ENCODE results near the gene ZNF24. TPM values are rescaled to one million over a fixed set of nuclear protein-coding genes. Genes with fewer than 3 reads are reported as not detected.
A peak's percentile ranks its signal among the peaks of the same experiment; 100 is the strongest.

ZNF24 gene
- total RNA-seq, 4 donors from 2014 or later, result 39.5 to 67.1 (median 43.4) TPM

GRCh38 chr18:35290094-35290735 lies 54.0 kb downstream of the ZNF24 start, which contains the start of gene ZSCAN30:
Gene ZSCAN30 (minus strand): TSS chr18:35290229. CDS start chr18:35264352, 25,877 bp downstream.
- H3K36me3 ChIP-seq, result peaks cover 0 to 25% of the 10 kb centered on the region in 2 donors
- ATAC-seq, result peak; percentile 99
- TF ChIP-seq EP300 (IDR thresholded peaks at IDR 0.05) (no peak), POLR2A (IDR thresholded peaks at IDR 0.05) (peak; percentile 58 to 61), POLR2AphosphoS5 (IDR thresholded peaks at IDR 0.05) (peak; percentile 77), CTCF (IDR thresholded peaks at IDR 0.05) (no peak)
- no peaks in the 10 kb centered on the region for H3K9me3 ChIP-seq
- no peaks in the 10 kb centered on the region for H3K27me3 ChIP-seq
- peaks cover 7 to 53% (median 16%) of the 10 kb centered on the region in 3 donors for H3K4me1 ChIP-seq
- WGBS, 2 donors (ENCODE audit: low coverage in 1 of 2), result 0% methylated on average over 7 to 9 of the region's 41 CpGs
- H3K4me3 ChIP-seq, result peak within 1 kb of the TSS; percentile 61 to 79
- peak within 1 kb of the TSS; percentile 62 to 93 (median 87) for H3K27ac ChIP-seq

GRCh38 chr18:35289727-35290093 lies 54.5 kb downstream of the ZNF24 start:
- TF ChIP-seq POLR2AphosphoS5 (IDR thresholded peaks at IDR 0.05) (no peak), CTCF (IDR thresholded peaks at IDR 0.05) (no peak), POLR2A (IDR thresholded peaks at IDR 0.05) (no peak), EP300 (IDR thresholded peaks at IDR 0.05) (no peak)
- peak overlapping the region; percentile 62 to 93 (median 87) for H3K27ac ChIP-seq

GRCh38 chr18:35289293-35289692 lies 54.9 kb downstream of the ZNF24 start:
- Histone ChIP-seq H3K4me3 (peak overlapping the region; percentile 61 to 79), H3K27ac (peak overlapping the region; percentile 62 to 93 (median 87)), H3K27me3 (no peaks in the 10 kb centered on the region), H3K9me3 (no peaks in the 10 kb centered on the region), H3K36me3 (peaks cover 0 to 26% of the 10 kb centered on the region in 2 donors), H3K4me1 (peaks cover 7 to 53% (median 16%) of the 10 kb centered on the region in 3 donors)
- no peak for ATAC-seq
- TF ChIP-seq POLR2A (IDR thresholded peaks at IDR 0.05), result no peak
- no peak for TF ChIP-seq POLR2AphosphoS5 (IDR thresholded peaks at IDR 0.05)
- TF ChIP-seq EP300 (IDR thresholded peaks at IDR 0.05), result no peak
- TF ChIP-seq CTCF (IDR thresholded peaks at IDR 0.05), result no peak
- WGBS, 2 donors (ENCODE audit: low coverage in 1 of 2), result 7 to 8% methylated on average over 6 of the region's 6 CpGs

More at GRCh38 chr18:35289727-35290093, 54.5 kb downstream of the ZNF24 start:
- Histone ChIP-seq H3K9me3 (no peaks in the 10 kb centered on the region), H3K36me3 (peaks cover 0 to 24% of the 10 kb centered on the region in 2 donors), H3K4me3 (peak overlapping the region; percentile 61 to 79), H3K27me3 (no peaks in the 10 kb centered on the region), H3K4me1 (peaks cover 7 to 53% (median 16%) of the 10 kb centered on the region in 3 donors)
- peak; percentile 29 for ATAC-seq
- WGBS, 2 donors (ENCODE audit: low coverage in 1 of 2), result 0 to 1% methylated on average over 4 to 8 of the region's 8 CpGs

GRCh38 chr18:35284841-35285240 lies 59.4 kb downstream of the ZNF24 start:
- no peak overlapping the region for H3K4me3 ChIP-seq
- peaks cover 0 to 23% of the 10 kb centered on the region in 2 donors for H3K36me3 ChIP-seq
- no peaks in the 10 kb centered on the region for H3K27me3 ChIP-seq
- TF ChIP-seq POLR2AphosphoS5 (IDR thresholded peaks at IDR 0.05) (no peak), POLR2A (IDR thresholded peaks at IDR 0.05) (no peak), EP300 (IDR thresholded peaks at IDR 0.05) (no peak), CTCF (IDR thresholded peaks at IDR 0.05) (no peak)
- no CpG with 5 or more reads among the region's 3 CpGs for WGBS, 2 donors (ENCODE audit: low coverage in 1 of 2)
- H3K4me1 ChIP-seq, result peaks cover 0 to 19% (median 5%) of the 10 kb centered on the region in 3 donors
- no peaks in the 10 kb centered on the region for H3K9me3 ChIP-seq
- no peak for ATAC-seq
- H3K27ac ChIP-seq, result no peak overlapping the region
